Fibroblast of the conjunctiva (primary cell): ENCODE results near the gene GPRIN2.
"Not testable (repeated sequence)": the region's sequence is repeated elsewhere in the genome, so short reads cannot be mapped to it uniquely, and the experiment has no call there.

Experiments
- DNase-seq: peaks from one replicate; pipeline ENCODE4 v3.0.0-alpha.2; 2010; ENCODE audit warnings: low read depth

GPRIN2 gene

GRCh38 chr10:46537309-46537708 lies 19.1 kb downstream of the GPRIN2 start:
- no peak for DNase-seq

- DNase-seq: no peak
Observed at GRCh38 chr10:46536781-46537180, 19.7 kb downstream of the GPRIN2 start.

- DNase-seq: no peak
Observed at GRCh38 chr10:46536171-46536570, 20.3 kb downstream of the GPRIN2 start.

GRCh38 chr10:46534828-46535524 lies 21.5 kb downstream of the GPRIN2 start:
- DNase-seq: no peak

- DNase-seq: not testable (repeated sequence)
Observed at GRCh38 chr10:46532256-46532655, 24.2 kb downstream of the GPRIN2 start.

- DNase-seq: peak; percentile 86
Observed at GRCh38 chr10:46530249-46531186, 25.9 kb downstream of the GPRIN2 start.

- DNase-seq: not testable (repeated sequence)
Observed at GRCh38 chr10:46529742-46530141, 26.7 kb downstream of the GPRIN2 start.

- no peak for DNase-seq
Observed at GRCh38 chr10:46528675-46529615, 27.5 kb downstream of the GPRIN2 start.

GRCh38 chr10:46528171-46528671 lies 28.2 kb downstream of the GPRIN2 start:
- no peak for DNase-seq

- no peak for DNase-seq
Observed at GRCh38 chr10:46527241-46527811, 29.1 kb downstream of the GPRIN2 start.

- no peak for DNase-seq
Observed at GRCh38 chr10:46526682-46527038, 29.8 kb downstream of the GPRIN2 start.

- DNase-seq: no peak
Observed at GRCh38 chr10:46525824-46526681, 30.4 kb downstream of the GPRIN2 start.

- DNase-seq: peak; percentile 43
Observed at GRCh38 chr10:46525177-46525823, 31.2 kb downstream of the GPRIN2 start.

- peak; percentile 38 for DNase-seq
Observed at GRCh38 chr10:46524472-46525176, 31.8 kb downstream of the GPRIN2 start.

GRCh38 chr10:46523962-46524471 lies 32.4 kb downstream of the GPRIN2 start:
- DNase-seq: peak; percentile 46

- no peak for DNase-seq
Observed at GRCh38 chr10:46523119-46523961, 33.1 kb downstream of the GPRIN2 start.

GRCh38 chr10:46522295-46523118 lies 34.0 kb downstream of the GPRIN2 start:
- DNase-seq: no peak
